ENCODE measurements around the gene APLF.

Gene APLF

GRCh38 chr2:68471385-68471784, 4.0 kb downstream of the APLF start:
- in situ Hi-C loops (cut with MboI; ENCODE audit: low pct_unique_long_range_greater_than_20kb, low sequenced_read_pairs, unreplicated experiment): loop anchor here (10.0 kb wide), 1 partner anchor 443 kb away; no protein-coding TSS in a partner anchor
- no peak for DNase-seq (ENCODE audit: low spot score)
- no peak for TF ChIP-seq CTCF (IDR thresholded peaks at IDR 0.05; ENCODE audit: extremely low read depth, insufficient read depth, missing control alignments)

- DNase-seq (ENCODE audit: low spot score): no peak
- in situ Hi-C loops (cut with MboI; ENCODE audit: low pct_unique_long_range_greater_than_20kb, low sequenced_read_pairs, unreplicated experiment): loop anchor here (10.0 kb wide), 1 partner anchor 442 kb away; no protein-coding TSS in a partner anchor
- no peak for TF ChIP-seq CTCF (IDR thresholded peaks at IDR 0.05; ENCODE audit: extremely low read depth, insufficient read depth, missing control alignments)
These were observed 5.5 kb downstream of the APLF start for GRCh38 chr2:68472796-68473414.

- in situ Hi-C loops (cut with MboI; ENCODE audit: low pct_unique_long_range_greater_than_20kb, low sequenced_read_pairs, unreplicated experiment): loop anchor here (10.0 to 25.0 kb wide), 2 partner anchors 237 to 440 kb away; no protein-coding TSS in a partner anchor
- no peak for DNase-seq (ENCODE audit: low spot score)
- no peak for TF ChIP-seq CTCF (IDR thresholded peaks at IDR 0.05; ENCODE audit: extremely low read depth, insufficient read depth, missing control alignments)
These were observed 7.7 kb downstream of the APLF start for GRCh38 chr2:68475110-68475509.

- DNase-seq (ENCODE audit: low spot score): no peak
- in situ Hi-C loops (cut with MboI; ENCODE audit: low pct_unique_long_range_greater_than_20kb, low sequenced_read_pairs, unreplicated experiment): loop anchor here (10.0 to 25.0 kb wide), 2 partner anchors 237 to 439 kb away; no protein-coding TSS in a partner anchor
- no peak for TF ChIP-seq CTCF (IDR thresholded peaks at IDR 0.05; ENCODE audit: extremely low read depth, insufficient read depth, missing control alignments)
These were observed 8.2 kb downstream of the APLF start for GRCh38 chr2:68475576-68475975.

GRCh38 chr2:68476454-68476853, 9.1 kb downstream of the APLF start:
- DNase-seq (ENCODE audit: low spot score): no peak
- TF ChIP-seq CTCF (IDR thresholded peaks at IDR 0.05; ENCODE audit: extremely low read depth, insufficient read depth, missing control alignments): no peak
- in situ Hi-C loops (cut with MboI; ENCODE audit: low pct_unique_long_range_greater_than_20kb, low sequenced_read_pairs, unreplicated experiment): loop anchor here (10.0 to 25.0 kb wide), 2 partner anchors 236 to 438 kb away; no protein-coding TSS in a partner anchor

GRCh38 chr2:68478688-68479087, 11.3 kb downstream of the APLF start:
- no peak for TF ChIP-seq CTCF (IDR thresholded peaks at IDR 0.05; ENCODE audit: extremely low read depth, insufficient read depth, missing control alignments)
- in situ Hi-C loops (cut with MboI; ENCODE audit: low pct_unique_long_range_greater_than_20kb, low sequenced_read_pairs, unreplicated experiment): loop anchor here (10.0 to 25.0 kb wide), 2 partner anchors 234 to 436 kb away; no protein-coding TSS in a partner anchor
- DNase-seq (ENCODE audit: low spot score): no peak

Data from GM13977 (cell line).